Activated CD4-positive, alpha-beta T cell treated with anti-CD3 and anti-CD28 coated beads, Interleukin-2, amount 50 U/mL, for 16 hours (primary cell): ENCODE data around the gene OSM.
A peak's percentile ranks its signal among the peaks of the same experiment; 100 is the strongest.
"Not testable (repeated sequence)": the region's sequence is repeated elsewhere in the genome, so short reads cannot be mapped to it uniquely, and the experiment has no call there.

Source experiments
- DNase-seq: peaks from one replicate; pipeline ENCODE4 v3.0.0-alpha.2; 2020

Gene OSM

DNA sequence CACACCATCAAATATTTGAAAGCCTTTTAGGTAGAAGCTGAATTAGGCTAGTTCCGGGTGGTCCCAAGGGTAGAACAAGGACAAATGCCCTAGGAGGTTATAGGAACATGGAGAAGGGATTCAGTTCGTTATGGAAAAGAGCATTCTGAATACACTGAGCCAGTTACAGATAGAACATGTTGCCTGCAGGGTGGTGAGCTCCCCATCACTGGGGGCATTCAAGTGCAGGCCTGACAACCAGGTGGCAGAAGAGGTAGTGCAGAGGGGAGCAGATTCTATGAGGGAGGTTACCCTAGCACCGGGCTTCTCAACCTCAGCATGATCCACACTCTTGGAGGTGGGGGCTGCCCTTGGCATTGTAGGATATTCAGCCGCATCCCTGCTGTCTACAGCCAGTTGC is 44.3 kb downstream of the OSM start:
- no peak for DNase-seq

DNA sequence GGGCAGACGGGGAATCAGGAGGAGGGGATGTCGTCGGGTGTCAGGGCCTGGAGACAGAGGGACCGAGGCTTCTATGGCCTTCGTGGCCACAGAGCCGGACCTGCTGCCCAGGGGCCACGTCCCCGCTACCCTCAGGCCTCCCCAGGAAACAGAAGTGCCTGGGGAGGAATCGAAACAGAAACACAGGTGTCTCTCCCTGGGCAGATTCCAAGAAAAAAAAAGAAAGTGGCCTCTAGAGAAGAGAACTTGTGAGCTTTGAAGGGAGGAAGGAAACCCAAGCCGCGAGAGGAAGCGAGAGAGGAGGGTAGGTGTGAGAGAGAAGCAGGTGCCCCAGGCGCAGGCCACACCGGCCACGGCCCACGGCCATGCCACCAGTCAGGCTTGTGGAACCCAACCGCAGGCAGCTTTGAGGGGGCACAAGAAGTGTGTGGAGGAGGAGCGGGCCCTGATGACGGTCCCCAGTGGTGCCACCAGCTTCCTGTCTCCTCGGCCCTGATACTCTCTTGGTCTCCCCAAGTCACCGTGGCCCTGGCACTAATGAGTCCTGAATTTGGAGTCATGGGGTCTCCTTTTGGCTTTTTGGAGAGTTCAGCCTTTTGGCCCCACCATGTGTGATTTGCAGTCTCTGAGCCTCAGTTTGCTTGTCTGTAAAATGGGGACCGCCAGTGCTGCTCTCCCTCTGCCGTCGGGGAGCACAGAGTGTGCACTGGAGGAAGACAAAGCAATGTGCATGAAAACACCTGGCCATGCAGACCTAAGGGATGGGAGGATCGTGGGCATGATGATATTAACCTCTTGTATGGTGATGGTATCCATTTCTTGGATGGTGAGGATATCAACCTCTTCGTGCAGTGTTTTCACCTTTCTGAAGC is 45.3 kb downstream of the OSM start:
- DNase-seq, result peak; percentile 77

DNA sequence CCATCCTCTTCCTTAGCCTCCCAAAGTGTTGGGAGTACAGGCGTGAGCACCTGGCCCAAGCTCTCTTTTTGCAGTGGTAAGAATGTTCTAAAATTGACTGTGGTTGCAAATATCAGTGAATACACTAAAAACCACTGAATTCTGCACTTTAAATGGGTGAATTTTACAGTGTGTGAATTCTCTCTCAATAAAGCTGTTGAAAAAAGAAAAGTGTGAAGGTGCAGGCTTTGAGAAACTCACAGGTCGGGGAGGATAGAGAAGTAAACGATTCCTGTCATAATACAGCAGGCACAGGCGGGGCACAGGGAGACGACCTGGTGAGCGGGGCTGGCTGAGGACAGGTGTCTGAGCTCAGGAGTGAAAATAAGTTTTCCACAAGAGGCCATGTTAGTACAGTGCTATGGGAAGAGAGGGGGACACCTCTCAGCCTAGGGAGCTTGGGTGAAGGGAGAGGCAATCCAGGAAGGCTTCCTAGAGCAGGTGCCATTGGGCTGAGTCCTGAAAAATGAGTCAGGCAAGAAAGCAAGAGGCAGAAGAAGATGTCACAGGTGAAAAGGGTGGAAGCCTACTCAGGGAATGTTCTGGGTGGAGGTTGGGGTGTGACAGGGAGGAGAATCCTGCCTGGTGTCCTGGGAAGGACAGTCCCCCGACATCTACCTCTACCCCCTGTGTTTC is 46.2 kb downstream of the OSM start:
- DNase-seq, result no peak

DNA sequence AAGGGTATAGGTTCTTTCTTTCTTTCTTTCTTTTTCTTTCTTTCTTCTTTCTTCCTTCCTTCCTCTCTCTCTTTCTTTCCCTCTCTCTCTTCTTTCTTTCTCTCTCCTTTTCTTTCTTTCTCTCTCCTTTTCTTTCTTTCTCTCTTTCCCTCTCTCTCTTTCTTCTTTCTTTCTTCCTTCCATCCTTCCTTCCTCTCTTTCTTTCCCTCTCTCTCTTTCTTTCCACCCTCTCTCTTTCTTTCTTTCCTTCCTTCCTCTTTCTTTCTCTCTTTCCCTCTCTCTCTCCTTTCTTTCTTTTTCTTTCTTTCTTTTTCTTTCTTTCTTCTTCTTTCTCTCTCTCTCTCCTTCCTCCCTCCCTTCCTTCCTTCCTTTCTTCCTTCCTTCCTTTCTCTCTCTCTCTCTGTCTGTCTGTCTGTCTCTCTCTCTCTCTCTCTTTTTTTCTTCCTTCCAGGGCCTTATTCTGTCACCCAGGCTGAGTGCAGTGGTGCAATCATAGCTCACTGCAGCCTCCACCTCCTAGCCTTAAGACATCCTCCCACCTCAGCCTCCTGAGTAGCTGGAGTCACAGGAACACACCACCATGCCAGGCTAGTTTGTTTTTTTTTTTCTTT is 46.9 kb downstream of the OSM start:
- no peak for DNase-seq

DNA sequence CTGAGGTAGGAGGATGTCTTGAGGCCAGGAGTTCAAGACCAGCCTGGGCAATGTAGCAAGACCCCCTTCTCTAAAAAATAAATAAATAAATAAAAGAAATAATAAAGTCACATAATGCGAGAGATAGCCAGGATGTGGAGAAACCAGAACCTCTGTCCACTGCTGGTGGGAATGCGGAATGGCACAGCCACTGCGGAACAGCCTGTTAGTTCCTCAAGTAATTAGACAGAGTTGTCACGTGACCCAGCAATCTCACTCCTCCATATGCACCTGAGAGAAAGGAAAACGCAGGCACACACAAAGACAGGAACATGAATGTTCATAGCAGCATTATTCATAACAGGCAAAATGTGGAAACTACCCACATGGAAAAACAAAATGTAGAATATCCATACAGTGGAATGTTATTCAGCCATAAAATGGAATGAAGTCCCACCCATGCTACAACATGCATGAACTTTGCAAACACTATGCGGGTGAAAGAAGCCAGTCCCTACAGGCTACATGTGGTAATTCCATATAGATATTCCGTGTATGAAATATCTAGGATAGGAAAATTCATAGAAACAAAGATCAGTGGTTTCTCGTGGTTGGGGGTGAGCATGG is 47.5 kb downstream of the OSM start:
- DNase-seq, result no peak

DNA sequence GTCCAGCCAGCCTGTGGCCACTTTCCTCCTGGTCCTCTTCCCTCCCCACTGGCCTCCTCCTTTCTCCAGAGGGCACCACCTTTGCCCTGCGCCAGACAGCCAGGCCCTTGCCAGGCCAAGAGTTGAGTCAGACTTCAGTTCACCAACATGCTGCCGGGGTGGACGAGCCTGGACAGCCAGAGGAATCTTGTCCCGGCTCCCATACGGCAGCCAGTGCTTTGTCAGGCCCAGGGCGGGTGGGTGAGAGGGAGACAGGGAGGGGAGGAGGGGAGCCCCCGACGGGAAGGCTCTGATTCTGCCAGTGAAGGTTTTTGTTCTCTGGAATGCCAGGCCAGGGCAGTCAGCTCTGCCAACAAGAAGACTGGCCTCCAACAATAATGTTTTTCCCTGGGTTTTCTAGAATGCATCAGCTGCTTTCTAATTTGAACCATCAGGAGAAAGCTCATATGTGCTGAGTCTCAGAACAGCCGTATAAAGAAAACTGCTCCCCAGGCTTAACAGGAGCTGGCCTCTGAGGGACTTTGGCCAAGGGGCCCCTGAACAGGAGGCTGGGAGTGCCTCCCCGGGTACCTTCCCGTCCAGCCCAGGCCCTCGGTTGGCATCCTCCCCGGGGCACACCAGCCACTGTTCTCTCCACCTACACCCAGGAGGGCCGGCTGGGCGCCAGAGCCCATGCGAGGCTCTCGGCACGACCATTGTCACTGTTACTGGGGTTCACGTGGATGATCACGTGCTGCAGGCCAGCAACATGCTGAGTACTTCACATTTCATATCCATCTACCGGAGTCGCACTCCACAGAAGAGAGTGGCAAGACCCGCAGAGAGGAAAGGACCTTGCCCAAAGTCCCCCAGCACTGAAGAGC is 48.7 kb downstream of the OSM start:
- DNase-seq, result no peak

DNA sequence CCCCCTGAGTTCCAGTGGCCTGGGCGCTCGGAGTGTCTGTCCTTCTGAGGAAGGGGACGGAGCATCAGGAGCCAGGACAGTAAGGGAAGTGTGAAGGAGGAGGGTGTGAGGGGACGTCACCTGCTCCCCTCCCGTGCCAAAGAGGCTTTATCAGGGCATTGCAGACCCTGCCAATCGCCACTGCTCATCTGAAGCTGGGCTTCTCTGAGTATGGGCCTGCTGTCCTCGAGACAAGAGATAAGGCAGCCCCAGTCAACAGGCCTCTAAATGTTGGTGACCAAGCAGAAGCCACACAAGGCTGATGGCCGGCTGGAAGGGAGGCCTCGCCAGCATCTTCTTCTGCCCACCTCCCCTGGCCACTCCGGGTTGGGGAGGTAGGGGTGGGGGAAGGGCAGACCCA is 49.9 kb downstream of the OSM start:
- no peak for DNase-seq

DNA sequence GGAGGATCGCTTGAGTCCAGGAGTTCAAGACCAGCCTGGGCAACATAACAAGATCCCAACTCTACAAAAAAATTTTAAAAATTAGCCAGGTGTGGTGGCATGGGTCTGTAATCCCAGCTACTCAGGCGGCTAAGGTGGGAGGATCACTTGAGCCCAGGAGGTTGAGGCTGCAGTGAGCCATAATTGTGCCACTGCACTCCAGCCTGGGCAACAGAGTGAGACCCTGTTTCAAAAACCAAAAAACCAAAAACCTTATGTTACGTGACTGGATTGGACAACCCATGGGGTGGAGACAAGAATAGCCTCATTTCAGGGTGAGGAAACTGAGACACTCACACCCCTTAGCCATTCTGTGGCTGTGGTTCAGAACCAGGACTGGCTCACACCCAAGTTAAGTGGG is 50.4 kb downstream of the OSM start:
- DNase-seq, result not testable (repeated sequence)

DNA sequence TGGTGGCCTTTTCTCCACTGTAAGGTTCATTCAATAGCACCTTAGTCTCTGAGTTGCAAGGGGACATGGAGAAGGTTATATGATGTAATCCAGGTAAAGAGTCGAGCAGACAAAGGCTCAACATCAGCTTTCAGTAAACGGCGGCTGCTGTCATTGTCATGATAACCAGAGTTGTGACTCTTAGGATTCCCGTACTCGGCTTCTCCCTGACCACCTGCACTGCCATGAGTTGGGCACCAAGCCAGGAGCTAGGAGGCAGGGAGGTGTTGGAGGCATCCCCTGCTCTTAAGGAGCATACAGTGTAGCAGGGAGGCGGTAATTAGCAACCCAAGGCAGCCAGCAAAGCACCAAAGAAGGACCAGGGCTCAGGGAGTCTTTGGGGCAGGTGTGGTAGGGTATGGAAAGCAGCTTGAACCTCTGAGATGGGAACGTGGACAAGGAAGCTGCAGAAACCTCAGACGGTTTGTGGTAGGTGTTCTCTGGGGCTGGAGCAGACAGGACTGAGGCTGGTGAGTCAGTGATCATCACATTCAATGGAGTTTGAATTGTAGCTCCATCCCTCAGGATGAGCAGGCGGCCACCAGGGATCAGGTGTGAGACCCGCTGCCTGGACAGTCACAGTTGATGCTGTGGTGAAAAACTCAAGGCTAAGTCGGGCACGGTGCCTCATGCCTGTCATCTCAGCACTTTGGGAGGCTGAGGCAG is 51.8 kb downstream of the OSM start:
- DNase-seq, result no peak

DNA sequence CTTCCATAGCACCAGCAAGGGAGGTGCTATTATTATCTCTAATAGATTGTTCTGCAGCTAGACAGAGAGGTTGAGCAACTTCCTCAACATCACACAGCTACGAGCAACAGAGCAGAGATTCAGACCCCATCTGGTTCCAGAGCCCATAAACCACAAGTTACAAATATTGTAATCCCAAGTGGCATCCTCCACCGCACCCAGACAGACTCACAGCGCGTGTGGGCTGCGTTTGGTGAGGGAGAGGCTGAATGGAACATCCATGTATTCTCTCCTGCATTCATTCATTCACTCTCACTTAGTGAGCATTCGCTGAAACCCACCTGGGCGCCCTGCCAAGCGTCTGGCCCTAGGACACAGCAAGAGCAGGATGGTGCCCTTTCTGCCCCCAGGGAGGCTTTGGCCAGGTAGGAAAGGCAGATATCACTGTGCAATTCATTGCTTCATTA is 53.6 kb downstream of the OSM start:
- DNase-seq, result no peak
